Measurements from ENCODE around the gene HSP90AB1. TPM values are rescaled to one million over a fixed set of nuclear protein-coding genes. Genes with fewer than 3 reads are reported as not detected.

HSP90AB1 gene
- total and polyA plus RNA-seq, 9 of the 15 experiments (the other 6 are each of a cell fraction or from before 2014, with no cell fraction given): 1,780 to 3,358 (median 2,262) TPM

DNA sequence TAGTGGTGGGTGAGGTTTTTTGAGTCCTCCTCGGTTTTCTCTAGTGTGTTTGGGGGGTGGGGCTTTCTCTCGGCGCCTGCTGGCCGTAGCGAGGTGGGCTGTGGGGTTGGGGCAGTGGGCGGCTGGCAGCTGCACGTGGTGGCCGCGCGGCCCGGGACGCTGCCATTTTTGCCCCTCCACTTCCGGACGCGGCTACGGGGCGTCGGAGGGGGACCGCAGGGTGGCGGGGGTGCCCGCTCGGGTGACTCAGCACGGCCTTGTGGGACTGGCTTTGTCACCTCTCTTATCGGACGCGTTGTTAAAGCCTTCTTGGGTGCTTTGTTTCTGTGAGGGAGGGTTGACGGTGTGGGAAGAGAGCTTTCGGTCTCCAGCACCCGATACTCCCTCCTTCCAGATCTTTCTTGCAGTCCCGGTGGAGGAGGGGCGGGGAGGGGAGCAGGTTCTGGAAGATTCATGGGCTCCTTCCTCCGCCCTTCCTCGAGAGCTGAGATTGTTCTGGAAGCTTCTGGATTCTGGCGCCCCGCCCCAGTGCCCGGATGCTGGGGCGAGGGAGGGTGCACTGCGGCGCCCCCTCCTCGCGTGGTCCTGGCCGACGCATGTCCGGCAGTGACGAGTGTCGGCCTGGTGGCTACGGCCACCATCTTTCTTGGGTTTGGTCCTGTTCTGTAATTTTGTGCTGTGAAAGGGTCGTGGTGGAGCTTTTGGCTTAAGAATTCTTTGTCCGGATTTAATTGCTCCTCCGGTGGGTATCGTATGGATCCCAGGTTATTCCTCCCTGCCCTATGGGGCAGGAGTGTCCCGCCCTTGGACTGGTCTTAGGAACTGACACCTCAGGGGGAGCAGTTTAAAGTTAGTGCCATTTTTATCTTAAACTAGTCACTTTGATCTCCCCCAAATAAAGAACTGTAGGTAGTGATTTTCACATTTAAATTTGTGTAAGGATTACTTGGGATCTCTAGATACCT lies 719 bp downstream of the HSP90AB1 start (continued):
- TF ChIP-seq, protein P1, sequence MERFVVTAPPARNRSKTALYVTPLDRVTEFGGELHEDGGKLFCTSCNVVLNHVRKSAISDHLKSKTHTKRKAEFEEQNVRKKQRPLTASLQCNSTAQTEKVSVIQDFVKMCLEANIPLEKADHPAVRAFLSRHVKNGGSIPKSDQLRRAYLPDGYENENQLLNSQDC (CRISPR knock-in tag; IDR thresholded peaks at IDR 0.05): 0 out of 2 replicates have a peak, but pooled peaks have one; percentile 18
- TF ChIP-seq, protein P2, sequence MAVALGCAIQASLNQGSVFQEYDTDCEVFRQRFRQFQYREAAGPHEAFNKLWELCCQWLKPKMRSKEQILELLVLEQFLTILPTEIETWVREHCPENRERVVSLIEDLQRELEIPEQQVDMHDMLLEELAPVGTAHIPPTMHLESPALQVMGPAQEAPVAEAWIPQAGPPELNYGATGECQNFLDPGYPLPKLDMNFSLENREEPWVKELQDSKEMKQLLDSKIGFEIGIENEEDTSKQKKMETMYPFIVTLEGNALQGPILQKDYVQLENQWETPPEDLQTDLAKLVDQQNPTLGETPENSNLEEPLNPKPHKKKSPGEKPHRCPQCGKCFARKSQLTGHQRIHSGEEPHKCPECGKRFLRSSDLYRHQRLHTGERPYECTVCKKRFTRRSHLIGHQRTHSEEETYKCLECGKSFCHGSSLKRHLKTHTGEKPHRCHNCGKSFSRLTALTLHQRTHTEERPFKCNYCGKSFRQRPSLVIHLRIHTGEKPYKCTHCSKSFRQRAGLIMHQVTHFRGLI (CRISPR knock-in tag; IDR thresholded peaks at IDR 0.05): no peak

DNA sequence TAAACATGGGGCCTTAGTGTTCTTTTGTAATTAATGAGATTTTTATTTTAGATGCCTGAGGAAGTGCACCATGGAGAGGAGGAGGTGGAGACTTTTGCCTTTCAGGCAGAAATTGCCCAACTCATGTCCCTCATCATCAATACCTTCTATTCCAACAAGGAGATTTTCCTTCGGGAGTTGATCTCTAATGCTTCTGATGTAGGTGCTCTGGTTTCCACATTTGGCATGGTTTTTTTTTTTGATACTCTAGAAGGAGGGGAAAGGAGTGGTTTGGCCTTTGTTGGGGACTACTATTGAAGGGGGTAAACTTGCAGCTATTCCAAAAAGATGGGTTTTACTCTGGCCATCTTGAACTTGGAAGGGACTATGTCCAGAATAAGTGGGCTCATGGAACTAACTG lies 1.7 kb downstream of the HSP90AB1 start:
- Histone ChIP-seq H3K27me3 (ENCODE audit: control insufficient read depth in 2 of 2, insufficient read depth in 2 of 2, low read length in 2 of 2) (no peaks in the 10 kb centered on the region), H3K4me1 (replicated peaks in 1 of 2; ENCODE audit: control insufficient read depth in 2 of 2, insufficient read depth in 2 of 2, low read length in 2 of 2) (peaks cover 22 to 37% of the 10 kb centered on the region in 2 experiments), H3K9me1 (ENCODE audit: control insufficient read depth, insufficient read depth, low read length) (peaks cover 16% of the 10 kb centered on the region), H3K4me3 (peak overlapping the region; percentile 94), H3K79me2 (ENCODE audit: control insufficient read depth, insufficient read depth, low read length) (peaks cover 59% of the 10 kb centered on the region), H3K27ac (ENCODE audit: extremely low read depth, low read depth, low read length) (peak overlapping the region; percentile 98), H4K20me1 (replicated peaks; ENCODE audit: control insufficient read depth, insufficient read depth, low read length) (peaks cover 63% of the 10 kb centered on the region), H3K4me2 (ENCODE audit: insufficient read depth, low read length) (peak overlapping the region; percentile 99), H3K9ac (ENCODE audit: insufficient read depth in 1 of 2, low read depth in 2 of 2, low read length in 2 of 2) (peak overlapping the region; percentile 85 to 100; a peak in 3 of 4 replicates), H2AFZ (ENCODE audit: low read depth, low read length) (no peak overlapping the region), H3K9me3 (replicated peaks; ENCODE audit: control insufficient read depth, insufficient read depth, low read depth, low read length) (no peaks in the 10 kb centered on the region), H3K36me3 (ENCODE audit: control insufficient read depth, insufficient read depth, low read length) (peaks cover 66% of the 10 kb centered on the region)
- WGBS (ENCODE audit: insufficient coverage, low coverage, missing lambda C conversion rate): 0% methylated on average over 1 of the region's 1 CpG
- ATAC-seq (no peak), DNase-seq (ENCODE audit: extremely low read depth in 1 of 4, low spot score in 3 of 4) (no peak), FAIRE-seq (no peak)
- no TSS peak for BruUV-seq (replicated peaks)
- ChIA-PET CTCF (ENCODE audit: low intra/inter-chr PET ratio) (no interaction called here), POLR2A (interaction anchor here (0.6 to 7.4 kb wide), 19 partner anchors 7 to 619 kb away, joined by 3 to 144 read pairs (median 5); partner anchors contain the start of genes GTPBP2, MYMX, NFKBIE and SLC29A1)
- intact Hi-C loops (cut with micrococcal nuclease) (no loop called here), in situ Hi-C loops (cut with MboI) (no loop called here)
- no peak for TF ChIP-seq MCM3 (IDR thresholded peaks at IDR 0.05)
- 0 out of 2 replicates have a peak, but pooled peaks have one; percentile 2 for TF ChIP-seq ZC3H4 (CRISPR knock-in tag; IDR thresholded peaks at IDR 0.05; ENCODE audit: borderline replicate concordance)
- TF ChIP-seq POLR2A (conservative IDR thresholded peaks at IDR 0.05): 0 out of 2 replicates have a peak, but pooled peaks have one; percentile 6
- TF ChIP-seq, protein P3, sequence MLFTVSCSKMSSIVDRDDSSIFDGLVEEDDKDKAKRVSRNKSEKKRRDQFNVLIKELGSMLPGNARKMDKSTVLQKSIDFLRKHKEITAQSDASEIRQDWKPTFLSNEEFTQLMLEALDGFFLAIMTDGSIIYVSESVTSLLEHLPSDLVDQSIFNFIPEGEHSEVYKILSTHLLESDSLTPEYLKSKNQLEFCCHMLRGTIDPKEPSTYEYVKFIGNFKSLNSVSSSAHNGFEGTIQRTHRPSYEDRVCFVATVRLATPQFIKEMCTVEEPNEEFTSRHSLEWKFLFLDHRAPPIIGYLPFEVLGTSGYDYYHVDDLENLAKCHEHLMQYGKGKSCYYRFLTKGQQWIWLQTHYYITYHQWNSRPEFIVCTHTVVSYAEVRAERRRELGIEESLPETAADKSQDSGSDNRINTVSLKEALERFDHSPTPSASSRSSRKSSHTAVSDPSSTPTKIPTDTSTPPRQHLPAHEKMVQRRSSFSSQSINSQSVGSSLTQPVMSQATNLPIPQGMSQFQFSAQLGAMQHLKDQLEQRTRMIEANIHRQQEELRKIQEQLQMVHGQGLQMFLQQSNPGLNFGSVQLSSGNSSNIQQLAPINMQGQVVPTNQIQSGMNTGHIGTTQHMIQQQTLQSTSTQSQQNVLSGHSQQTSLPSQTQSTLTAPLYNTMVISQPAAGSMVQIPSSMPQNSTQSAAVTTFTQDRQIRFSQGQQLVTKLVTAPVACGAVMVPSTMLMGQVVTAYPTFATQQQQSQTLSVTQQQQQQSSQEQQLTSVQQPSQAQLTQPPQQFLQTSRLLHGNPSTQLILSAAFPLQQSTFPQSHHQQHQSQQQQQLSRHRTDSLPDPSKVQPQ (CRISPR knock-in tag; IDR thresholded peaks at IDR 0.05; ENCODE audit: borderline replicate concordance): no peak
- no peak for TF ChIP-seq KLF10 (CRISPR knock-in tag; IDR thresholded peaks at IDR 0.05)
- TF ChIP-seq, protein P4, sequence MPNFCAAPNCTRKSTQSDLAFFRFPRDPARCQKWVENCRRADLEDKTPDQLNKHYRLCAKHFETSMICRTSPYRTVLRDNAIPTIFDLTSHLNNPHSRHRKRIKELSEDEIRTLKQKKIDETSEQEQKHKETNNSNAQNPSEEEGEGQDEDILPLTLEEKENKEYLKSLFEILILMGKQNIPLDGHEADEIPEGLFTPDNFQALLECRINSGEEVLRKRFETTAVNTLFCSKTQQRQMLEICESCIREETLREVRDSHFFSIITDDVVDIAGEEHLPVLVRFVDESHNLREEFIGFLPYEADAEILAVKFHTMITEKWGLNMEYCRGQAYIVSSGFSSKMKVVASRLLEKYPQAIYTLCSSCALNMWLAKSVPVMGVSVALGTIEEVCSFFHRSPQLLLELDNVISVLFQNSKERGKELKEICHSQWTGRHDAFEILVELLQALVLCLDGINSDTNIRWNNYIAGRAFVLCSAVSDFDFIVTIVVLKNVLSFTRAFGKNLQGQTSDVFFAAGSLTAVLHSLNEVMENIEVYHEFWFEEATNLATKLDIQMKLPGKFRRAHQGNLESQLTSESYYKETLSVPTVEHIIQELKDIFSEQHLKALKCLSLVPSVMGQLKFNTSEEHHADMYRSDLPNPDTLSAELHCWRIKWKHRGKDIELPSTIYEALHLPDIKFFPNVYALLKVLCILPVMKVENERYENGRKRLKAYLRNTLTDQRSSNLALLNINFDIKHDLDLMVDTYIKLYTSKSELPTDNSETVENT (CRISPR knock-in tag; IDR thresholded peaks at IDR 0.05): no peak
- 0 out of 2 replicates have a peak, but pooled peaks have one; percentile 9 for TF ChIP-seq ZBED1 (IDR thresholded peaks at IDR 0.05)
- TF ChIP-seq MAFF (IDR thresholded peaks at IDR 0.05; ENCODE audit: low read length): no peak
- TF ChIP-seq ADNP (tag; IDR thresholded peaks at IDR 0.05): no peak
- no peak for TF ChIP-seq PHB2 (IDR thresholded peaks at IDR 0.05; ENCODE audit: low read depth)
- no peak for TF ChIP-seq ZNF561 (CRISPR knock-in tag; conservative IDR thresholded peaks at IDR 0.05)
- TF ChIP-seq NR3C1 (CRISPR knock-in tag; IDR thresholded peaks at IDR 0.05): no peak

Measured in K562 (cell line).